Measurements from ENCODE around the gene CMTR1.

GRCh38 chr6:37523412-37523811 lies 90.4 kb downstream of the CMTR1 start:
- TF ChIP-seq CTCF (conservative IDR thresholded peaks at IDR 0.05) (no peak), ZFX (IDR thresholded peaks at IDR 0.05) (no peak)
